Mesendoderm (in vitro differentiated cells): ENCODE measurements around the gene KRTAP10-4.

Source experiments
- DNase-seq: peaks from one replicate; pipeline ENCODE4 v3.0.0; 2013
- H2AK5ac ChIP-seq: 2 replicates; pipeline ENCODE4 v1.6.1; 2013; ENCODE audit warnings: low read length, inconsistent platforms
- H2BK120ac ChIP-seq: 2 replicates; pipeline ENCODE4 v1.6.1; 2013; ENCODE audit warnings: low read depth, mild to moderate bottlenecking, low read length, moderate library complexity, mixed read lengths
- H2BK15ac ChIP-seq: replicated peaks from 2 replicates; pipeline ENCODE4 v1.6.1; 2013; ENCODE audit warnings: low read depth, mild to moderate bottlenecking, moderate library complexity
- H2BK5ac ChIP-seq: 2 replicates; pipeline ENCODE4 v1.6.1; 2013; ENCODE audit warnings: low read length, inconsistent platforms
- H3K18ac ChIP-seq: 2 replicates; pipeline ENCODE4 v1.6.1; 2013; ENCODE audit warnings: mild to moderate bottlenecking, low read length, mixed read lengths
- H3K23ac ChIP-seq: one replicate; pipeline ENCODE4 v1.6.1; 2013; ENCODE audit warnings: low read length
- H3K27ac ChIP-seq: 2 replicates; pipeline ENCODE4 v1.5.1; 2013; ENCODE audit warnings: low read depth, mild to moderate bottlenecking, inconsistent platforms, low read length, moderate library complexity
- H3K27me3 ChIP-seq: 2 replicates; pipeline ENCODE4 v1.6.1; 2013; ENCODE audit warnings: low read length, control low read depth, mild to moderate bottlenecking, inconsistent platforms; ENCODE audit not compliant: insufficient read depth, poor library complexity
- H3K36me3 ChIP-seq: 2 replicates; pipeline ENCODE4 v1.6.1; 2013; ENCODE audit warnings: low read length, inconsistent platforms; ENCODE audit not compliant: control insufficient read depth, insufficient read depth
- H3K4ac ChIP-seq: one replicate; pipeline ENCODE4 v1.6.1; 2013; ENCODE audit warnings: low read depth, mild to moderate bottlenecking, low read length, moderate library complexity
- H3K4me1 ChIP-seq: 2 replicates; pipeline ENCODE4 v1.6.1; 2013; ENCODE audit warnings: low read depth, low read length, inconsistent platforms; ENCODE audit not compliant: control insufficient read depth
- H3K4me2 ChIP-seq: 2 replicates; pipeline ENCODE4 v1.6.1; 2013; ENCODE audit warnings: low read length
- H3K4me3 ChIP-seq: 2 replicates; pipeline ENCODE4 v1.5.1; 2013; ENCODE audit warnings: mild to moderate bottlenecking, low read length
- H3K56ac ChIP-seq: one replicate; pipeline ENCODE4 v1.6.1; 2013; ENCODE audit warnings: low read length
- H3K79me1 ChIP-seq: 2 replicates; pipeline ENCODE4 v1.6.1; 2013; ENCODE audit warnings: low read length, inconsistent platforms
- H3K79me2 ChIP-seq: 2 replicates; pipeline ENCODE4 v1.6.1; 2013; ENCODE audit warnings: mild to moderate bottlenecking, low read length; ENCODE audit not compliant: control insufficient read depth, insufficient read depth
- H3K9ac ChIP-seq: 2 replicates; pipeline ENCODE4 v1.6.1; 2013; ENCODE audit warnings: low read length, inconsistent platforms
- H4K5ac ChIP-seq: one replicate; pipeline ENCODE4 v1.6.1; 2013; ENCODE audit warnings: low read length
- H4K8ac ChIP-seq: one replicate; pipeline ENCODE4 v1.6.1; 2013; ENCODE audit warnings: low read depth, mild to moderate bottlenecking, control low read depth, low read length, moderate library complexity
- WGBS: extraction: QIAGEN DNeasy Blood & Tissue Kit; methylation state at CpG from one replicate; pipeline ENCODE4 v1.1.7; 2013; ENCODE audit warnings: low lambda C conversion rate, missing lambda C conversion rate; ENCODE audit not compliant: insufficient coverage; ENCODE audit errors: extremely low coverage; 5-methylcytosine and 5-hydroxymethylcytosine counted together

The KRTAP10-4 gene

DNA sequence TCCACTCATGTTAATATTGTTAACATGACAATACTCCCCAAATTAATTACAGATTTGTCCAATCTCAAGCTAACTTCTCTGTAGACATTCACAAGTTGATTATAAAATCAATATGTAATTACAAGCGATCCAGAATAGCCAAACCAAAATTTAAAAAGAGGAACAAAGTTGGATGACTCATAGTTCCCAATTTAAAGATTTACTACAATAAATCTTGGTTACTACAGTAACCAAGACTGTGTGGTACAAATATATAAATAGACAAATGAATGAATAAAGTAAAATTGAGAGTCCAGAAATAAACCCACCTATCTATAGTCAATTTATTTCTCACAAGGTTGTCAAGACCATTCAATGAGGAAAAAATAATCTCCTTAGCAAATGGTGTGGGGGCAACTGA, 7.1 kb upstream of the KRTAP10-4 start:
- Histone ChIP-seq H3K4me2 (no peak overlapping the region), H3K18ac (no peak overlapping the region), H2BK5ac (no peak overlapping the region), H3K4ac (no peak overlapping the region), H3K4me1 (no peaks in the 10 kb centered on the region), H3K4me3 (no peak overlapping the region), H3K9ac (no peak overlapping the region), H4K5ac (no peak overlapping the region), H3K56ac (no peak overlapping the region), H2BK120ac (no peak overlapping the region), H3K36me3 (no peaks in the 10 kb centered on the region), H2AK5ac (no peak overlapping the region), H3K27ac (no peak overlapping the region), H3K23ac (no peak overlapping the region), H2BK15ac (no peak overlapping the region), H3K79me1 (no peaks in the 10 kb centered on the region), H3K27me3 (no peaks in the 10 kb centered on the region), H3K79me2 (no peaks in the 10 kb centered on the region), H4K8ac (no peak overlapping the region)
- no peak for DNase-seq
- no CpG with 5 or more reads among the region's 1 CpG for WGBS

DNA sequence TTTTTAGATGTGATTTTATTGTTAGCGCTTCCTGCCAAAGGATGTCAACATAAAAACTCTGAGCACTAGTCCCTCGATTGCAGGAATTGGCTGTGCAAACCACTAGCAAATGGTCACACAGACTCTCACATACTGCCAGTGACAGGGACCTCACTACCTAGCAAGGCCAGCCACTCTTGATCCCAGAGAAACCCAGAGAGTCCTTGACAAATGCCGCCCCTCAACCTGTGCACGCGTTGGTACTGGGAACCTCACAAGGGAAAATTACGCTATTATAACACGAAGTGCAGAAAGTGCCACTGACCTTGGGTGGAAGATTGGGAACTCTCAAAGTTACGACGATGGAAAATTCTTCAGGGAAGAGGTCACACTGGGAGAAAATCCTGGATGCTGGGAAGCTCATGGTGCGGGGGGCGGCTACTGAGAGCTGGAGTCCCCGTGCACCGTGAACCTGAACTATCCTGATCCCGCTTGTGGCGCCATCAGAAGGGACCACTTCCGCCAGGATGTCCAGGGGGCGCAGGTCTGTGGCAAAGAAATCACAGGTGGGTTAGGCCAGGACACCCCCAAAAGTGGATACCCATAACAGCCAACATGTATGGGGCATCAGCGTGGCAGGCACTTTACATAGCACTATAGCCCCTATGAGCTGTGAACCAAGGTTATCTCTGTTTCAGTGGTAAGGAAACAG, 5.9 kb upstream of the KRTAP10-4 start:
- Histone ChIP-seq H4K8ac (no peak overlapping the region), H4K5ac (no peak overlapping the region), H3K4me2 (no peak overlapping the region), H3K4ac (no peak overlapping the region), H2BK15ac (no peak overlapping the region), H3K23ac (no peak overlapping the region), H3K79me1 (no peaks in the 10 kb centered on the region), H3K18ac (no peak overlapping the region), H2BK120ac (no peak overlapping the region), H3K79me2 (no peaks in the 10 kb centered on the region), H3K27me3 (no peaks in the 10 kb centered on the region), H2BK5ac (no peak overlapping the region), H3K36me3 (no peaks in the 10 kb centered on the region), H3K27ac (no peak overlapping the region), H2AK5ac (no peak overlapping the region), H3K4me3 (no peak overlapping the region), H3K4me1 (no peaks in the 10 kb centered on the region), H3K56ac (no peak overlapping the region), H3K9ac (no peak overlapping the region)
- no CpG with 5 or more reads among the region's 18 CpGs for WGBS
- no peak for DNase-seq

DNA sequence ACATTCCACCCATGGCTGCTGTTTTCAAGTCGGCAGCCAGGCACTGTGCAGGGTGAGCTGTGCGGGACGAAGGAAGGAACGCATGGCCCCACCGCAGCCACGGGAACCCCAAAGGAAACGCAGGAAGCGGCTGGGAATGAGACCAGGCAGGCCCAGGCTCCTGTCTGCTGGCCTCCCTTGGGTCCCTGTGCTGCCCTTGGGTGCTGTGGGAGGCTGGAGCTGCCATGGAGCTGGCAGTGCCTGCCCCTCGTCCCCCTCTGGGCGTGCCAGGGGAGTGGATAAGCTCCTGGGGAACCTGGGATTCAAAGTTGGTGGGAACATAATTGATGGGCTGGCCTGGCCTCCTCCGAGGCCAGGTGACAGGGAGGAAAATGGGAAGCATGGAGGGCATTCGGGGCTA, 5.3 kb upstream of the KRTAP10-4 start:
- Histone ChIP-seq H3K79me1 (no peaks in the 10 kb centered on the region), H3K4me1 (no peaks in the 10 kb centered on the region), H3K4me3 (no peak overlapping the region), H3K23ac (no peak overlapping the region), H2AK5ac (no peak overlapping the region), H2BK5ac (no peak overlapping the region), H3K27ac (no peak overlapping the region), H3K9ac (no peak overlapping the region), H3K18ac (no peak overlapping the region), H3K79me2 (no peaks in the 10 kb centered on the region), H3K36me3 (no peaks in the 10 kb centered on the region), H3K27me3 (no peaks in the 10 kb centered on the region), H3K4me2 (no peak overlapping the region), H4K8ac (no peak overlapping the region), H3K4ac (no peak overlapping the region), H2BK120ac (no peak overlapping the region), H4K5ac (no peak overlapping the region), H2BK15ac (no peak overlapping the region), H3K56ac (no peak overlapping the region)
- DNase-seq: no peak
- WGBS: no CpG with 5 or more reads among the region's 12 CpGs

DNA sequence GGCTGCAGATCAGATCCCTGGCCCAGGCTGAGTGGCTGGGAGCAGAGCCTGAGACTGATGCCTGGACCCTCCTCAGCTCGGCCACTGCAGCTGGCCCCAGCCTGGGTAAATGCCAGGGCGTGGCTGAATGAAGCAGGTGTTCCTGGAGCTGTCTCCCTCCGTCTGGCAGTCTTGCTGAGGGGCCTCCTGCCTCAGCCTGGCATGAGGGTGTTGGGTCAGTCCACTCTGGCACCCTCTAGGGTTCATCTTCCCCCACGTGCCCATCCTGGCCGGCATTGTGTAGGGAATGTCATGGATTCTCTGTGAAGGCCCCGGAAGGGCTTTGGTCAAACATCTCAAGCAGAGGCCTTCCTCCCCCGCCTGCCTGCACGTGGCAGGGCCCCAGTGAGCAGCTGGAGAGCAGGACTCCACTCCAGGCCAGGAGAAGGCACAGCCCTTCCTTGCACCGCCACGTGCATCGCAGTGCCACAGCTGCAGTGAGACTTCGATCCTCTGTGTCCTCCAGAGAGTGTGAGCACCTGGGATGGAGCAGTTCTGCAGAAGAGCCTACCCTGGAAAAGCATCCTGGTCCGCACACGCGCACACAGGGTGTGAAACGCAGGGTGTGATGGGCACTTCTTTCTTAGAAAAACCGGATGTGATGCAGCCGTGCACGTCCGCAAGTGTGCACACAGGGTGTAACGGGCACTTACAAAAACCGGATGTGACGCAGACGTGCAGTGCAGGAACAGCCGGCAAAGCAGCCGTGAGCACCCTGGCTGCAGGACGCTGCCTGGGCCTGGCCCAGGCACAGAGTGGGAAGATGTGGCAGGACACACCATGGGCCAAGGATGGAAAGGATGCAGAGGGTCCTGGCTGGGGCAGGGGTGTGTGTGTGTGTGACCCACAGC, 4.6 kb upstream of the KRTAP10-4 start:
- Histone ChIP-seq H3K27ac (no peak overlapping the region), H3K36me3 (no peaks in the 10 kb centered on the region), H3K4me1 (no peaks in the 10 kb centered on the region), H4K8ac (no peak overlapping the region), H3K23ac (no peak overlapping the region), H3K18ac (no peak overlapping the region), H2BK15ac (no peak overlapping the region), H3K79me1 (no peaks in the 10 kb centered on the region), H3K4me3 (no peak overlapping the region), H2AK5ac (no peak overlapping the region), H2BK120ac (no peak overlapping the region), H4K5ac (no peak overlapping the region), H3K27me3 (no peaks in the 10 kb centered on the region), H3K9ac (no peak overlapping the region), H3K4me2 (no peak overlapping the region), H2BK5ac (no peak overlapping the region), H3K56ac (no peak overlapping the region), H3K79me2 (no peaks in the 10 kb centered on the region), H3K4ac (no peak overlapping the region)
- DNase-seq: no peak
- WGBS: no CpG with 5 or more reads among the region's 27 CpGs

DNA sequence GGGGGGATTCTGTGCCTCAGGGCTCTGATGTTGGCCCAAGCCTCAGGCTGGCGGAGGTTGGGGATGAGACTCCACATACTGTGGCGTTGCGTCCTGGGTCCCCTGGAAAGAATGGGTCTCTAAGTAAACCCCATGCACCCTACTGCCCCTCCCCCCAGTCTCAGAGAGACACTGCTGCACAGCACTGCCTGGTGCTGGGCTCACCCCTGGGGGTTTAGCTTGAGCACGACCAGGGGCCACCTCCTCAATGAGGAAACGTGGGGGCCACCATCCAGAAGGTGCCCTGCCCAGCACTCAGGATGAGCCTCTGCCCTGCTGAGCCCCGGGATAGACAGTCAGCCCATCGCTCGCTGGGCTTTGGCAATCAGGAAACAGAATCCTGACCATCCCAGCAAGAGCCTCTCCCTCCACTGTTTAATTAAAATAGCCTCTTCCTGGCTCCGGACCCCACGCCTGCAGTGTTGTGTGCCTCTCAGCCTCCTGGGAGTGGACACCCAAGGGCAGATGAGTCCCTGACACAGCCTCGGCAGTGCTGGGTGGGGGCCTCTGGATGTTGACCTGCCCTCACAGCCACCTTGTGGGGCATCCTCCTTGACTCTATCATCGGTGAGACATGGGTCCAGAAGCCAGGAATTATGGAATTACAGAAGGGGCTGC, 3.5 kb upstream of the KRTAP10-4 start:
- Histone ChIP-seq H3K27ac (no peak overlapping the region), H2BK5ac (no peak overlapping the region), H3K56ac (no peak overlapping the region), H2AK5ac (no peak overlapping the region), H2BK15ac (no peak overlapping the region), H2BK120ac (no peak overlapping the region), H3K79me2 (no peaks in the 10 kb centered on the region), H3K4me3 (no peak overlapping the region), H3K18ac (no peak overlapping the region), H4K8ac (no peak overlapping the region), H3K79me1 (no peaks in the 10 kb centered on the region), H3K4me1 (no peaks in the 10 kb centered on the region), H3K23ac (no peak overlapping the region), H4K5ac (no peak overlapping the region), H3K4ac (no peak overlapping the region), H3K27me3 (no peaks in the 10 kb centered on the region), H3K9ac (no peak overlapping the region), H3K4me2 (no peak overlapping the region), H3K36me3 (no peaks in the 10 kb centered on the region)
- no CpG with 5 or more reads among the region's 12 CpGs for WGBS
- no peak for DNase-seq
